Stimulated activated naive CD4-positive, alpha-beta T cell treated with Interleukin-2 at 50 U/mL for 16 hours (primary cell): ENCODE data around the gene LRP4.
"Not testable (repeated sequence)": the region's sequence is repeated elsewhere in the genome, so short reads cannot be mapped to it uniquely, and the experiment has no call there.

Experiments
- DNase-seq: peaks from one replicate; lab custom pipeline; 2025; lab: John Stamatoyannopoulos, UW

Gene LRP4

GRCh38 chr11:46927928-46928327 lies 9.6 kb upstream of the LRP4 start:
- not testable (repeated sequence) for DNase-seq

- no peak for DNase-seq
Measured at GRCh38 chr11:46920755-46921154, 2.4 kb upstream of the LRP4 start.

DNA sequence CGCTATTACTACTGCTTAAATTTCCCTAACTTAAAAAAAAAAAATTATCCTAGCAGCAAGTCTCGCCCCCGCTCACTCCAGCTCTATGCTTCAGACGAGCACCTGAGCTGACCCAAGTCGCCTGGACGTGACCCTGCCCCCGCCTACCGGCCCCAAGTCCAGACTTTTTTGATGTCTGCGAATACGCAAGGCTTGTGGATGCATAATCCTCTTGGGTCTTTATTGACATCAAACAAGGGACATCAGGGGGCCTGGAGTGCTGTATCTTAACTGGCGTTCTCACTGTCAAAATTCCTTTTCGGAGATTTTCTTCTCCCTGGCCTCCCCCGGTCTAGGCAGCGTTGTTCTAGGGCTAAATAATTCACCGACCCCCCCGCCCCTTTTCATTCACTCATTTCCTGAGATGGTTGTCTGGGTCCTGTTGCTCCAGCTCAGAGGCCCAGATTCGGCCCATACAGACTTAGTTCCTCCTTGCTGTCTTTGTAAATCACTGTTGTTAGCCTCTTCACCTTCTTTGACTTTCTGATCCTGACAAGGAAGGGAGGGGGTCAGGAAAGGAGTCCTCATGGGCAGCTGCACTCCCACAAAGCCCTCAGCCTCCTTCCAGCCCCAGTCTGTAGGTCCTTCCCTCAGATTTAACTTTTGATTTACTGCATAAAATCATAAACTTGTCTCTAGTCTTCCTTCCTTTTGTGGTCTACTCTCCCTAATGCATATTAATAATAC lies 601 bp upstream of the LRP4 start:
- DNase-seq = no peak

DNA sequence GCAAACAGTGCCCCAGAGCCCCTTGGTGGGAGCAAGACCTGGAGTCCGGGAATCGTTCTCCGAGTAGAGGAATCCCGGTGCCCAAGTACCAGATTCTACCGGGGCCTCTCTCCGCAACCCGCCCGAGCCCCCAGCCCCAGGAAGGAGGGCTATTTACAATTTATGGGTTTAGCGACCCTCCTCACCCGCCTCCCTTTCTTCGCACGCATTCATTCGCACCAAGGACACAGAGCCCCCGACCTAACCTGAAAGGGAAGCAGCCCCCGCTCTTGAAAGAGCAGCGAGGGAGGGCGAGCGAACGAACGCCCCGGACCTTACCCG lies 628 bp downstream of the LRP4 start:
- no peak for DNase-seq

DNA sequence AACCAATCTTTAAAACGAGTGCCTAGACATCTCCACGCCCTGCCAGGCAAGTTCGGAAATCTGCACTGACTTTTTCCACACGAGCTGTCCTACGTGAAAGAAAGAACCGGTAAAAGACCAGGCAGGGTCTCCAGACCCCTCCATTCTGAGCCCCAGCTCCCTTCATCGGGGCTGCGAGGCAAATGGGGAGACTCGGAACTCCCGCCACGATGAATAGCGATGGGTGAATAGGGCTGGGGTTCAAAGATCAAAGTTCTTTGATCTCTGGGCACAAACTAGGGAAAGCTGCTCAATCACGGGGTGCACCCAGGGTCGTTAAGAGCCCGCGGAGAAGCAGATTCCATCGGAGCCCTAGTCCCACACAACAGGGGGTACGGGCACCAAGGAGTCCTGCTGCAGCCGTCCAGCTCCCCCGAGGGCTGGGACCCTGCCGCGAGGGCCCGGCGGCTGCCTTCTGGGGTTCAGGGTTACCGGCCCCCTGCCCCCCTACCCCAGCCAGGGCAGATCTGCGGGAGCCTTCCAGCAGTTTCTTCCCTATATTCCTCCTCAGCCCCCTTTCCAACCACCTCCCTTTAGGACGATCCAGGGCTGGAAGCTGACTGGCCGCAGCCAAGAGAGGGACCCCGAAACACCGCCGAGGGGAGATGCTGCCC lies 1.1 kb downstream of the LRP4 start:
- no peak for DNase-seq

DNA sequence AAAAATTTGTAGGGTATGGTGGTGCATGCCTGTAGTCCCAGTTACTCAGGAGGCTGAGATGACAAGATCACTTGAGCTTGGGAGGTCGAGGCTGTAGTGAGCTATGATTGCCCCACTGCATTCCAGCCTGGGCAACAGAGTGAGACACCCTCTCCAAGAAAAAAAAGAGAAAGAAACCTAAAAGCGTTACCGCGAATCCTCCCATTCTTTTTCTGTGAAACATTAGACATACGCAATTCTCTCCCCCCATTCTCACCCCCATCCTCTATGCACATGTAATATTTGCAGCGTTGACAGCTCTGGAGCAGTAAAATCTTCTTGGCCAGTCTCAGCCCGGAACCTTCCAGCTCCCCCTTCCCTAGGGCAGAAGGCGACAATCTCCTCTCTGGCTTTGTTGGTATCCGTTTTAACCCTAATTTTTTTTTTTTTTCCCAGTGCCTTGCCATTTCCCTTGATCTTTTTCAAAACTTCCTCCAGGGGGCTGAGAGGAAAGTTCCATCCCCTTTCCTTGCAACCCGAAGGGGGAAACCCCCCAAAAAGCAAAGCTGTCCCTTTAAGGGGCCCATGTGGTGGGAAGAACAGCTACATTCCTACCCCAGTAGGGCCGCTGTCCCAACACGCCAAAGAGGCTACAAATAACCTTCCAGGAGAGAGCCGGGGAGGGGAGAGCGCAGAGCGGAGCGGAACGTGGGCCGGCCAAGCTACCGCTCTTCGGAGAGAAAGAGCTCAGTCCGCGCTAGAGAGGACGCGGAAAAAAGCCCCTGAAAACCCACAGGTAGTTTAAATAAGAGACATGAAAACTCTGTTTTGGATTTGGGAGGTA lies 1.9 kb downstream of the LRP4 start:
- DNase-seq = no peak

DNA sequence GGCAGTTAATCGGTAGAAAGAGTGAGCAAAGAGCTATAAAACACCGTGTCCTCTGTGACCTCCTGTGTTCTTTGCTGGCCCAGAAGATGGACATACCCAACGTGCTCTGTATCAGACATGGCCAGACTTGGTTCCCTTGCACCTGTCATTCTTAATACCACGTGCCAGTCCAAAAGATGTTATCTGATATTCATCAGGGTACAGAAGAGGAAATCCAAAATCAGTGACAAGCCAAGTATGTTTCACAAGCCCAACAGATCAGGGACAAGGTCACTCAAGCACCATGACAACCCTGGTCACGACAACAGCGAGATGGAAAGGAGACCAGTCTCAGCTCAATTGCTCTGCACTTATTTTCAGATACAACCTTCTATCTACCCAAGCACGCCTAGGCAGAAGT lies 3.4 kb downstream of the LRP4 start:
- no peak for DNase-seq

- no peak for DNase-seq
Measured at GRCh38 chr11:46914363-46914762, 4.0 kb downstream of the LRP4 start.

DNA sequence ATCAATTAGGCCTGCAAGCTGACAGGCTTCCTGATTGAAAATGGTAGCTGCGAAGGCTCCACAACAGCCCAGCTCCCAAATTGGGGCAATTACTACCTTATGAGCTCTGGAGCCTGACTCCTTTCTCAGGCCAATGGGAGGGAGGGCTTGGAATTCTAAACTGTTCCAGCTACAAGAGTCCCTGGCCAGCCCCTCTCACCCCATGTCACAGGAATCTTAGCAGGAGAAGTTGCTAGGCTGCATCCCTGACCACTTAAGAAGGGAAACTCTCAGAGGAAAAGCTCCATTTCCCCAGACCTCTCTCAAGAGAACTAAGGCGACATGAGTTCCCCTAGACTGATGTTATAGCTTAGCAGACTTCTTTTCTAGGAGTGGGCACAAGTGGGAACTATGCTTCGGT lies 4.9 kb downstream of the LRP4 start:
- no peak for DNase-seq

DNA sequence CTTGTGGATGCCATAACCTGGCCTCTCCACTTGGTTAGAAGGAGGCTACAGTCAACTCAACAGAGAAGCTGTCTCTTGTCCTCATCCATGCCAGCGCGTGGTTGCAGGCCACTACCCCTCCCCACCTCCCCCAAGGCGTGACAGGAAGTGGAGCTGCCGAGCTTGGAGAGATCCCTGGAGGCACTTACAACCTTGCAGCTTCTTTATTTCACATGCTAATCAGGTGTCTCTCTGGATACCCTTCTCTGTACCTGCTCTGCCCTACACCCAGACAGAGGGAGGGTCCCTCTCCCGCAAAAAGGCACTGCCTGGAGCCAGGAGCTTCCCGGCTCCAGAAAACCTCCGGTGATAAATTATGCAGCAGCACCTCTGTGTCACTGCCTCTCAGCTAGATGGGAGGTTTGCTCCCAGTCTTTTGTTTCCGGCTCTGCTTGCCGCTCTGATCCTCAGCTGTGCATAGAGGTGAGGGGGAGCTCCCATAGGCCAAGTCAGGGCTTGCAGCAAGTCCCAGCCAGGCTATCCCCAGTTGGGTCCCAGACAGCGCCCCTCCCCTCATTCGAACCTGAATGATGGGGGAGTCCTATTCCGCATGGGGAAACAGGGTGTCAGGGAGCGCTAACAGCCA lies 5.7 kb downstream of the LRP4 start:
- DNase-seq = no peak

DNA sequence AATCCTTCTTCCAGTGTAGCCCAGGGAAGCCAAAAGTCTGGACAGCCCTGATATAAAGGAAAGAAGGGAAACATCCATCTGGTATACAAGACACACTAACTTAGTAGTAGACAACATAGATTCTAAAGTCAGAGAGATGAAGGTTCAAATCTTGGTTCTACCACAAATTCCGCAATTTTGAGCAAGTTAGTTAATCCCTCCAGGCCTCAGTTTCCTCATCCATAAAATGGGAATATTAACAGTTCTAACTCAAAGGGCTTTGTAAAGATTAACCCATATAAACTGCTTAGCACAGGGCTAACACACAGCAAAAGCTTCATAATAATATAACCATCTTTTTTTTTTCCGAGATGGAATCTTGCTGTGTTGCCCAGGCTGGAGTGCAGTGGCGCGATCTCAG lies 10.7 kb downstream of the LRP4 start:
- no peak for DNase-seq

GRCh38 chr11:46906609-46907041 lies 11.7 kb downstream of the LRP4 start:
- DNase-seq = no peak

DNA sequence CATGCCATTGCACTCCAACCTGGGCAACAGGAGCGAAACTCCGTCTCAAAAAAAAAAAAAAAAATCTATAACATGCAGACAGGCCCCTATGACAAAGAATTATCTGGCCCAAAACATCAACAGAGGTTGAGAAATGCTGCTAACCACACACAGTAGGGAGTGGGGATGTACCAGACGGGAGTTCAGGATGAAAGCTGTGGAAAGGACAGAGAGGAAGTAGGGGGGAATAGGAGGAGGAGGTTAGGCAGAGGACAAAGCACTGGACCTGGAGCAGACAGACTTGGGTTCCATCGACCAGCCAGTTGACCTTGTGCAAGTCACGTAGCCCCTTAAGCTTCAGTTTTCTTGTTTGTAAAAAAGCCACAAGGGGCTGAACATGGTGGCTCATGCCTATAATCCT lies 12.5 kb downstream of the LRP4 start:
- DNase-seq = no peak

- no peak for DNase-seq
Measured at GRCh38 chr11:46903846-46904245, 14.5 kb downstream of the LRP4 start.

GRCh38 chr11:46902694-46903093 lies 15.7 kb downstream of the LRP4 start:
- no peak for DNase-seq

- DNase-seq = no peak
Measured at GRCh38 chr11:46901156-46901555, 17.2 kb downstream of the LRP4 start.

DNA sequence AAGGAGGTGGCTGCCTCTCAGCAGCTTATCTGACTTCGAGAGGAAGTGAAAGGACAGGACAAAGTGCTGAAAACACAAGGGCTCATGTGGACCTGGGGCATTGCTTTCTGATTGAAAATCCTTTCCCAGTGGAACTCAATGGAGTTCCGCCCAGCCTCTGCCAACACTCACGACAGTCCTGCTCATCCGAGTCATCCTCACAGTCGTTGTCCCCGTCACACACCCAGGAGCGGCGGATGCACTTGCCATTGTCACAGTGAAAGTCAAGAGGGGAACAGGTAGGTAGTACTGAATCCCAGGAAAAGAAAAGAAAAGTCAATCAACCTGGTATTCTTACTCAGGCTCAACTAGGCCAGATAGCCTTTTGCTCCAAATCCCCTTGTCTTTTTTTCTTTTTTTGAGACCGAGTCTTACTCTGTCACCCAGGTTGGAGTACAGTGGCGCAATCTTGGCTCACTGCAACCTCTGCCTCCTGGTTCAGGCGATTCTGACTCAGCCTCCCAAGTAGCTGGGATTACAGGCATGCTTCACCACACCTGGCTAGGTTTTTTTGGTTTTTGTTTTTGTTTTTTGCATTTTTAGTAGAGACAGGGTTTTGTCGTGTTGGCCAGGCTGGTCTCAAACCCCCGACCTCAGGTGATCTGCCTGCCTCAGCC lies 18.1 kb downstream of the LRP4 start:
- DNase-seq = no peak

DNA sequence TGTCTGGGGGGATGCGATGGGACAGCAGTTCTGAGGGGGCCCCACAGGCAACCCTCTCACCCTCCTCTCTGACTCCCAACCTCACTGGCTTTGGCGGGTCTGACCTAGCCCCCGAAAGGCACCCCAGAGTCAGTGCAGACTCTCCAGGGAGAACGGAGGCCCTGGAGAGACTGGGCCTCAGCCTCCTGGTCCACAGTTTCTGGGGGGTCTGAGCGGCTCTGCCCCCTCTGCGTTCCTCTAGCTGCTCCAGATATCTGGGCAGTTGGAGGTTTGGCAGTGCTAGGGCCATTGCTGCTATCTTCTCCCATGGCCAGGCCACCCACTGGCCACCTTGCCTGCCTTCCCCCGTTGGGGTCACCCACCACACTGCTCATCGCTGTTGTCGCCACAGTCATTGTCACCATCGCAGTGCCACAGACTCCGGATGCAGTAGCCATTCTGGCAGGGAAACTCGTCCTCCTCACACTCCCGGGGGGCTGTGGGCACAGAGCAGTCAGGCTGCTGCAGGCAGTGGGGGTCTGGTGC lies 18.8 kb downstream of the LRP4 start:
- DNase-seq = no peak

DNA sequence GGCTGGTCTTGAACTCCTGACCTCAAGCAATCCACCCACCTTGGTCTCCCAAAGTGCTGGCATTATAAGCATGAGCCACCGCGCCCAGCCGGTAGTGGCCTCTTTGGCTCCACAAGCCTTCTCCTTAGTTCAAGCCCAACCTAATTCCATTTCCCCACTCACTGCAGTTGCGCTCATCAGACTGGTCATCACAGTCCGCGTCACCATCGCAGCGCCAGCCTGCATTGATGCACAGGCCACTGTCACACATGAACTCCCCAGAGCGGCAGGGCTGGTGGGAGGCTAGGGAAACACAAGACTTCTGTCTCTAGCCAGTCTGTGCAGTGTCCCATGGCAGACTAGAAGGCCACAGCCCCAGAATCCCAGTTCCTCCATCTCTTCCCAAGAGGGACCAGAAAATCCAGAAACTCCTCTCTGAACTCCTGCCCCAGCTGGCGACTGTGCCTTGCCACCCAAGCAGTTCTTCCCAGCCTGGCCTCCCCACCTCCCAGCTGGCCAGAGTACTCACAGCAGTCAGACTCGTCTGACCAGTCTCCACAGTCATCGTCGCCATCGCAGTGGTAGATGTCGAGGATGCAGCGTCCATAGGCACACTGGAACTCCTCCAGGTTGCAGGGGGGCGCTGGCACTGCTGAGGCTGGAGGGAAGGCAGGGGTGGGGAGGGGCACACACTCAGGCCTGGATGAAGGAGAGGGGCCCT lies 19.8 kb downstream of the LRP4 start:
- DNase-seq = no peak

DNA sequence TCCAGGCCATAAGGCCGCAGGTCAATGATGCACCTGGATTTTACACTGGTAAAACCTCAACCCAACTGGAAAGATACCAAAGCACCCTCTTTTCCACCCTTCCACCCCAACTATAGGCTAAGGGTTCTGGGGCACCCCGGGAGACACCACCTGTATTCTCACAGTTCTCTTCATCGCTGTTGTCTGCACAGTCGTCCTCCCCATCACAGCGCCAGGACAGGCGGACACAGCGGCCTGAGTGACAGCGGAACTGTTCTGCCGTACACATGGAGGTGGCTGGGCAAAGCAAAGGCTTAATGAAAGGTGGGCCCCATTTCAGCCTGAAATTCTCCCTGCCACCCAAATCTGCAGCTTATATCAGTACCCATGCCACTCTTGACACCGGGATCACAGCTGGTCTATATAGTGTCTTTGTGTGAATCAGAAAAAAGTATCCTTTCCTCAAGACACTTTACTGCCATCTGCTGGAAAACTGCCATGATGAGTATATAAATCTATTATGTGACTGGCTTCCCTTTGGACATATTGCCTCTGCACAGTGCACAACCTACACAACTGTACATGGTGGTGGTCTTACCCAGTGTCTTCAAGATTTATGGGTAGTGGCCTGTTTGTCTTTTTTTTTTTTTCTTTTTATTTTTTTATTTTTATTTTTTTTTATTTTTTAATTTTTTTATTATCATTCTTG lies 21.5 kb downstream of the LRP4 start:
- no peak for DNase-seq

- DNase-seq = no peak
Measured at GRCh38 chr11:46895821-46896220, 22.5 kb downstream of the LRP4 start.
